Mesenchymal stem cell (in vitro differentiated cells and primary cell): Measurements from ENCODE around the gene RBP7.
"Not testable (repeated sequence)": the region's sequence is repeated elsewhere in the genome, so short reads cannot be mapped to it uniquely, and the experiment has no call there.

Source experiments
- DNase-seq: peaks from one replicate; pipeline ENCODE4 v3.0.0-alpha.2; 2013
- H2AFZ ChIP-seq: one replicate; pipeline ENCODE4 v1.6.1; 2013; ENCODE audit warnings: low read depth, mild to moderate bottlenecking, control low read depth, inconsistent platforms, low read length, moderate library complexity
- H2AK5ac ChIP-seq: 2 replicates; pipeline ENCODE4 v1.6.1; 2013; ENCODE audit warnings: low read length, moderate library complexity, mild to moderate bottlenecking, inconsistent platforms; ENCODE audit not compliant: severe bottlenecking
- H2BK120ac ChIP-seq: one replicate; pipeline ENCODE4 v1.6.1; 2013; ENCODE audit warnings: low read depth, mild to moderate bottlenecking, inconsistent platforms, low read length, moderate library complexity
- H2BK12ac ChIP-seq, 2 experiments: one replicate each; pipeline ENCODE4 v1.6.1; 2013; ENCODE audit warnings: inconsistent platforms in 2 of 2, low read length in 2 of 2, mild to moderate bottlenecking in 2 of 2, moderate library complexity in 2 of 2, control low read depth in 1 of 2
- H2BK15ac ChIP-seq: one replicate; pipeline ENCODE4 v1.6.1; 2013; ENCODE audit warnings: mild to moderate bottlenecking, low read depth, inconsistent platforms; ENCODE audit not compliant: poor library complexity, severe bottlenecking
- H2BK5ac ChIP-seq: 2 replicates; pipeline ENCODE4 v1.6.1; 2013; ENCODE audit warnings: low read depth, mild to moderate bottlenecking, low read length, control low read depth, inconsistent platforms; ENCODE audit not compliant: poor library complexity, severe bottlenecking
- H3K14ac ChIP-seq, 2 experiments: one replicate each; pipeline ENCODE4 v1.6.1; 2013; ENCODE audit warnings: inconsistent platforms in 2 of 2, low read length in 2 of 2, control low read depth in 1 of 2, mild to moderate bottlenecking in 1 of 2, moderate library complexity in 1 of 2
- H3K18ac ChIP-seq, 2 experiments: one replicate each; pipeline ENCODE4 v1.6.1; 2013; ENCODE audit warnings: inconsistent platforms in 2 of 2, low read length in 2 of 2, control low read depth in 1 of 2, low read depth in 1 of 2, mild to moderate bottlenecking in 1 of 2
- H3K23ac ChIP-seq, 2 experiments: one replicate each; pipeline ENCODE4 v1.6.1; 2013; ENCODE audit warnings: inconsistent platforms in 2 of 2, low read length in 2 of 2, mild to moderate bottlenecking in 2 of 2, moderate library complexity in 2 of 2, control low read depth in 1 of 2
- H3K27ac ChIP-seq: 2 replicates; pipeline ENCODE4 v1.5.1; 2013; ENCODE audit warnings: mild to moderate bottlenecking, moderate library complexity, low read length, control low read depth, inconsistent platforms; ENCODE audit not compliant: poor library complexity, severe bottlenecking
- H3K27me3 ChIP-seq, 2 experiments: 2 replicates each; pipeline versions ENCODE4 v1.6.1 to v1.7.0; 2013; ENCODE audit warnings: low read length in 2 of 2, mild to moderate bottlenecking in 2 of 2, moderate library complexity in 2 of 2, control low read depth in 1 of 2, inconsistent platforms in 1 of 2; ENCODE audit not compliant: control insufficient read depth in 1 of 2, insufficient read depth in 1 of 2
- H3K36me3 ChIP-seq, 2 experiments: 2 replicates each; pipeline versions ENCODE4 v1.6.1 to v1.7.0; 2013; ENCODE audit warnings: low read length in 2 of 2, control low read depth in 1 of 2, inconsistent platforms in 1 of 2, low read depth in 1 of 2, mild to moderate bottlenecking in 1 of 2; ENCODE audit not compliant: insufficient read depth in 2 of 2, control insufficient read depth in 1 of 2
- H3K4ac ChIP-seq, 2 experiments: one replicate each; pipeline ENCODE4 v1.6.1; 2013; ENCODE audit warnings: inconsistent platforms in 2 of 2, low read length in 2 of 2, mild to moderate bottlenecking in 2 of 2, moderate library complexity in 2 of 2, control low read depth in 1 of 2, low read depth in 1 of 2
- H3K4me1 ChIP-seq: 2 replicates; pipeline ENCODE4 v1.6.1; 2013; ENCODE audit warnings: low read depth, low read length, control low read depth; ENCODE audit not compliant: control insufficient read depth, insufficient read depth
- H3K4me2 ChIP-seq: 2 replicates; pipeline ENCODE4 v1.6.1; 2013; ENCODE audit warnings: low read length, mild to moderate bottlenecking, inconsistent platforms; ENCODE audit not compliant: poor library complexity, severe bottlenecking
- H3K4me3 ChIP-seq, 2 experiments: 2 replicates each; pipeline versions ENCODE4 v1.5.1 to v1.7.0; 2013; ENCODE audit warnings: low read length in 2 of 2, mild to moderate bottlenecking in 2 of 2, control low read depth in 1 of 2, low read depth in 1 of 2; ENCODE audit not compliant: insufficient read depth in 1 of 2
- H3K79me1 ChIP-seq: replicated peaks from 2 replicates; pipeline ENCODE4 v1.6.1; 2013; ENCODE audit warnings: mild to moderate bottlenecking, control low read depth, low read length, inconsistent platforms; ENCODE audit not compliant: poor library complexity, severe bottlenecking
- H3K9ac ChIP-seq: 2 replicates; pipeline ENCODE4 v1.7.0; 2013; ENCODE audit warnings: mild to moderate bottlenecking, low read length, moderate library complexity
- H3K9me3 ChIP-seq: 2 replicates; pipeline ENCODE4 v1.7.0; 2013; ENCODE audit warnings: mild to moderate bottlenecking, low read length; ENCODE audit not compliant: control insufficient read depth
- H4K8ac ChIP-seq: one replicate; pipeline ENCODE4 v1.6.1; 2013; ENCODE audit warnings: inconsistent platforms, mild to moderate bottlenecking, low read length, moderate library complexity
- H4K91ac ChIP-seq: one replicate; pipeline ENCODE4 v1.6.1; 2013; ENCODE audit warnings: mild to moderate bottlenecking, low read length, inconsistent platforms
- WGBS: methylation state at CpG from one replicate; pipeline ENCODE4 v1.1.7; 2013; ENCODE audit warnings: mixed read lengths; 5-methylcytosine and 5-hydroxymethylcytosine counted together

The RBP7 gene

GRCh38 chr1:10005248-10005647 lies 8.2 kb downstream of the RBP7 start:
- 93% methylated on average over 5 of the region's 8 CpGs for WGBS
- H2BK5ac ChIP-seq, H3K36me3 ChIP-seq, H3K14ac ChIP-seq, H2BK12ac ChIP-seq, H2BK15ac ChIP-seq, H3K27ac ChIP-seq, H3K4me2 ChIP-seq, H2AK5ac ChIP-seq, H3K9me3 ChIP-seq, H3K23ac ChIP-seq, H2BK120ac ChIP-seq, H3K4me1 ChIP-seq, H3K9ac ChIP-seq, H3K18ac ChIP-seq, H3K4ac ChIP-seq, H3K79me1 ChIP-seq, H4K8ac ChIP-seq, H3K4me3 ChIP-seq, H2AFZ ChIP-seq, DNase-seq, H4K91ac ChIP-seq: not testable (repeated sequence)
- peaks cover 3 to 16% of the 10 kb centered on the region in 2 experiments for H3K27me3 ChIP-seq

DNA sequence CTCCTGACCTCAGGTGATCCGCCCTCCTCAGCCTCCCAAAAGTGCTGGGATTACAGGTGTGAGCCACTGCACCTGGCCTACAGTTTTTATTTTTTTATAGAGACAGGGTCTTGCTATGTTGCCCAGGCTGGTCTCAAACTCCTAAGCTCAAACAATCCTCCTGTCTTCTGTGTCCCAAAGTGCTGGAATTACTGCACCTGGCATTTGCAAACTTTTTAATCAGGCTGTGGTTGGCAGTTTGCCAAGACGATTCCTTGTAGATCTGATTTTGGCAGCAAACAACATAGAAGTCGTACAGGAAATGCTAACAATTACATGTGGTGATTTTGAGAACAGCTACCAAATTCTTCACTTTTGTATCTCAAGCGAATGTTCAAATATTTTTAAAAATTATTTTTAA lies 10.1 kb downstream of the RBP7 start:
- H4K91ac ChIP-seq: no peak overlapping the region
- H3K4ac ChIP-seq: no peak overlapping the region
- H3K9ac ChIP-seq: no peak overlapping the region
- no peak overlapping the region for H2BK5ac ChIP-seq
- H2BK12ac ChIP-seq: no peak overlapping the region
- H3K18ac ChIP-seq: no peak overlapping the region
- peaks cover 0 to 9% of the 10 kb centered on the region in 2 experiments for H3K27me3 ChIP-seq
- H3K14ac ChIP-seq: no peak overlapping the region
- no peak overlapping the region for H3K27ac ChIP-seq
- no peaks in the 10 kb centered on the region for H3K9me3 ChIP-seq
- no peak overlapping the region for H3K23ac ChIP-seq
- H2AFZ ChIP-seq: no peak overlapping the region
- no peaks in the 10 kb centered on the region for H3K79me1 ChIP-seq
- H2BK120ac ChIP-seq: no peak overlapping the region
- H2AK5ac ChIP-seq: no peak overlapping the region
- no peak for DNase-seq
- no peak overlapping the region for H2BK15ac ChIP-seq
- 91% methylated on average over 3 of the region's 4 CpGs for WGBS
- no peak overlapping the region for H3K4me3 ChIP-seq
- no peaks in the 10 kb centered on the region for H3K4me1 ChIP-seq
- no peaks in the 10 kb centered on the region for H3K36me3 ChIP-seq
- no peak overlapping the region for H4K8ac ChIP-seq
- H3K4me2 ChIP-seq: no peak overlapping the region

GRCh38 chr1:10014016-10014415 lies 17.0 kb downstream of the RBP7 start:
- H3K27ac ChIP-seq: no peak overlapping the region
- no peaks in the 10 kb centered on the region for H3K27me3 ChIP-seq
- no peak overlapping the region for H4K91ac ChIP-seq
- H4K8ac ChIP-seq: no peak overlapping the region
- no peaks in the 10 kb centered on the region for H3K79me1 ChIP-seq
- H3K4ac ChIP-seq: no peak overlapping the region
- no peak overlapping the region for H3K14ac ChIP-seq
- H3K9me3 ChIP-seq: no peaks in the 10 kb centered on the region
- H3K9ac ChIP-seq: no peak overlapping the region
- H2BK15ac ChIP-seq: no peak overlapping the region
- no peaks in the 10 kb centered on the region for H3K36me3 ChIP-seq
- H2AK5ac ChIP-seq: no peak overlapping the region
- H2AFZ ChIP-seq: no peak overlapping the region
- H3K4me1 ChIP-seq: peaks cover 2% of the 10 kb centered on the region
- H3K23ac ChIP-seq: no peak overlapping the region
- H3K4me3 ChIP-seq: no peak overlapping the region
- DNase-seq: no peak
- H3K18ac ChIP-seq: no peak overlapping the region
- H2BK12ac ChIP-seq: no peak overlapping the region
- WGBS: 57% methylated on average over 2 of the region's 5 CpGs
- H3K4me2 ChIP-seq: no peak overlapping the region
- H2BK120ac ChIP-seq: no peak overlapping the region
- no peak overlapping the region for H2BK5ac ChIP-seq

- Histone ChIP-seq H3K4me2 (no peak overlapping the region), H2BK120ac (no peak overlapping the region), H3K14ac (no peak overlapping the region), H2BK5ac (no peak overlapping the region), H3K23ac (no peak overlapping the region), H2AK5ac (no peak overlapping the region), H3K9me3 (no peaks in the 10 kb centered on the region), H2BK15ac (no peak overlapping the region), H3K36me3 (no peaks in the 10 kb centered on the region), H3K4me3 (no peak overlapping the region), H3K18ac (no peak overlapping the region), H4K8ac (no peak overlapping the region), H3K79me1 (no peaks in the 10 kb centered on the region), H2BK12ac (no peak overlapping the region), H3K27me3 (no peaks in the 10 kb centered on the region), H3K9ac (no peak overlapping the region), H3K4me1 (peaks cover 2% of the 10 kb centered on the region), H3K4ac (no peak overlapping the region), H3K27ac (no peak overlapping the region), H2AFZ (no peak overlapping the region), H4K91ac (no peak overlapping the region)
- DNase-seq: no peak
These were observed 22.5 kb downstream of the RBP7 start for GRCh38 chr1:10019561-10019960.
